GM21515 (cell line): ENCODE data around the gene SRSF3.
"Not testable (repeated sequence)": the region's sequence is repeated elsewhere in the genome, so short reads cannot be mapped to it uniquely, and the experiment has no call there.

Experiments
- ATAC-seq: cut with Tn5 transposase; IDR thresholded peaks from one replicate; pipeline ENCODE4 v1.9.1; 2021; ENCODE audit not compliant: unreplicated experiment

SRSF3 gene

DNA sequence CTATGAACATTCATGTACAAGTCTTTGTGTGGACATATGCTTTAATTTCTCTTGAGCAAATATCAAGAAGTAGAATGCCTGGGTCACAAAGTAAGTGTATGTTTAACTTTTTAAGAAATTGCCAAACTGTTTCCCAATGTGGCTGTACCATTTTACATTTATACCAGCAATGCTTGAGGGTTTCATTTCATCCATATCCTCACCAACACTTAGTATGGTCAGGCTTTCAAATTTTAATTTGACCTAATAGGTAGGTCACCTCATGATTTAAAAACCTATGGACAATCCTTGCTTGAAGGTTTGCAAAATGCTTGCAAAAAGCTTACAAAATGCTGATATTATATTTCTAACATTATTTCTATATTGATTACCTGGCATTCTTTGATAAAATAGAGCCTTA, 19.5 kb upstream of the SRSF3 start:
- no peak for ATAC-seq

DNA sequence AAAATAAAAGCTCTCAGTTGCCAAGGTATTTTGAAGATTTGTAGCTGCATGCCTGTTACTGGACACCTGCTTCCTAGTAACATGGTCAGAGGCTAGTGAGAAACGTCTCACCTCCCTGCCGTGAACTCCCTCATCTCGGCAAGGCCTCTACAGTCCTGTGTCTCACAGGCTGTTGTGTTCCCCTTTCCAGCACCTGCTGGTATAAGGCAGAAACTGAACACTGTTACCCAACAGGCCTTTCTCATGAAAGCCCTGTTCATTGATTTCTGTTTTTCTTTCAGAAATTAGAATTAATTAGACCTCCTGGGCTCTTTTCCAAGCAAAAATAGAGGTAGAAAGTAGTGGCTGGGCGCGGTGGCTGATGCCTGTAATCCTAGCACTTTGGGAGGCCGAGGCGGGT, 17.6 kb upstream of the SRSF3 start:
- no peak for ATAC-seq

DNA sequence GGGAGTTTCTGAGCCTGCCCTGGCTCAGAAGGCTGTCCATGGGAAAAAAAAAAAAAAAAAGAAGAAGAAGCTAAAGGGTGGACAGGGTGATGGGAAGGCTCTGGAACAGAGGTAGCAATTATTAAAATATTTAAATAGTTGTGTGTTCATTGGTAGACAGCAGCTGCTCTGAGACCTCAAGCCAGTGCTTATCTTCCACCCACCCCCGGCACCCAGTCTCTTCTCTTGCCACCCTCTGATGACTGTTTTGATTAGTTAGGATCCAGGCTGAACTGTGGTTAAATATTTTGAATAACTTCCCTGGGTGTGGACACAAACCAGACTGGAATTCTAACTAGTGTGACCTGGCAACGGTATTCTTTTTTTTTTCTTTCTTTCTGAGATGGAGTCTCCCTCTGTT, 16.9 kb upstream of the SRSF3 start:
- ATAC-seq, result no peak

DNA sequence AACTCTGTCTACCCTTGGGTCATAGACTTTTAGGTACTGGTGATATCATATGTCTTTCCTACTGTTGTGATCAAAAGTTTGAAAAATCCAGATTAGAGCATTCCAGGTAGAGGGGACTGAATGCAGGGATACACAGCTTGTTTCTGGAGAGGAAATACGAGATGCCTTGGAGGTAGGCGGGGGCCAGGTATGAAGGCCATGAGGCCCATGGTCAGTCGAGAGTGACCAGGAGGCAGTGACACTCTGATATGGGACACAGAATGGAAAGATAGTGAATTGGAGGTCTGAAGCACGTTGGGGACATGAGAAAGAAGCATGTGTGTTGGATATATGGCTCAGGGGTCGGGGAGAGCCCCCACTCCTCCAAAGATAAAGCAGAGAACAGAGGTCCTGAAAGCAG, 16.1 kb upstream of the SRSF3 start:
- ATAC-seq, result no peak

DNA sequence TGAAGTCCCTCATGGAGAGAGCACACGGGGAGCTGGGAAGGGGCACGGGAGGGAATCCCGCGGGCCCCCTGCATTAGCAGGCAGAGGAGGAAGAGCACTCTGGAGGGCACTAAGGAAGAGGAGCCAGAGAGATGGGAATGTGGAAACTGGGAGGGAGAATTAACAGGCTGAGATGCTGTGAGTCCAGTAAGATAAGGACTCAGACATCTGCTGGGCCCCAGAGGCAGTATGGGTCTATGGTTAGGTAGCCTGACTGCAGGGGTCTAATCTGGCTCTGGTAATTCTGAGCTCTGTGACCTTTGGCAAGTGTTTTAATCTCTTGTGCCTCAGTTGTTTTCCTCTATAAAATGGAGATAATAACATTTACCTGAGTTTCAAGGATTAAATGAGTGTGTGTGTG, 15.7 kb upstream of the SRSF3 start:
- no peak for ATAC-seq

DNA sequence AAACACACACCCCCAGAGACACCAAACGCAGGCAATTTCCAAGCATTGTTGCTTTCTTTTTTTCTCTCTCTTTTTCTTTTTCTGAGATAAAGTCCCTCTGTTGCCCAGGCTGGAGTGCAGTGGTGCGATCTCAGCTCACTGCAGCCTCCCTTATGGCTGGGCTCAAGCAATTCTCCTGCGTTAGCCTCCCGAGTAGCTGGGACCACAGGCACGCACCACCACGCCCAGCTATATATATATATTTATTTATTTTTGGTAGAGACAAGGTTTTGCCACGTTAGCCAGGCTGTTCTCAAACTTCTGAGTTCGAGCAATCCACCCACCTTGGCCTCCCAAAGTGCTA, 14.0 kb upstream of the SRSF3 start:
- ATAC-seq, result no peak

DNA sequence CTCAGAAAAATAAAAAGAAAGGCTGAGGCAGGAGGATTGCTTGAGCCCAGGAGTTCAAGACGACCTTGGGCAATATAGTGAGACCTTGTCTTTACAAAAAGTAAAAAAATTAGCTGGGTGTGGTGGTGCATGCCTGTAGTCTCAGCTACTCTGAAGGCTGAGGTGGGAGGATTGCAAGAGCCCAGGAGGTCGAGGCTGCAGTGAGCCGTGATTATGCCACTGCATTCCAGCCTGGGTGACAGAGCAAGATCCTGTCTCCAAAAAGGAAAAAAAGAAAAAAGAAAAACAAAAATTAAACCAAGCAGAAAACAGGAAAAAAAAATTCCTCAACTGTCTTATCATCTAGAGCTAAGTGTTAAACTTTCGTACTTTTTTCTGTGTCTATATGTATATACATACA, 12.4 kb upstream of the SRSF3 start:
- ATAC-seq, result no peak

DNA sequence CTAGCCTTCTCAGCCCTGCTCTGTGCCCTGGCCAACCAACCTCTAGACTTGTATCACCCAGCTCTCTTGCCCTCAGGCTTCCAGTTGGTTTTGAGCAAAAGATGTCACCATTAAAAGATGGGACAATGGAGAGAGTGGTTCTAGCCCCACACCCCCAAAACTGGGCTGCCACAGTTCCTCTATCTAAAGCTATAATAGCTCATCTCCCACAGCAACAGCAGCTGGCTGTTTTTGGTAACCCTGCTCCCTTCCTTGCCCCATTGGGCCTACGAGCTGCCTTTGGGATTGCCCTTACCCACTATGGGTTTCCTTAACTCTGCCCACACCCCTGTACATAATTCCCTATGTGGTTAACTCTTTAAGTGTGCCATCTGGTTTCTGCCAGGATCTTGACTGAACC, 7.6 kb upstream of the SRSF3 start:
- no peak for ATAC-seq

DNA sequence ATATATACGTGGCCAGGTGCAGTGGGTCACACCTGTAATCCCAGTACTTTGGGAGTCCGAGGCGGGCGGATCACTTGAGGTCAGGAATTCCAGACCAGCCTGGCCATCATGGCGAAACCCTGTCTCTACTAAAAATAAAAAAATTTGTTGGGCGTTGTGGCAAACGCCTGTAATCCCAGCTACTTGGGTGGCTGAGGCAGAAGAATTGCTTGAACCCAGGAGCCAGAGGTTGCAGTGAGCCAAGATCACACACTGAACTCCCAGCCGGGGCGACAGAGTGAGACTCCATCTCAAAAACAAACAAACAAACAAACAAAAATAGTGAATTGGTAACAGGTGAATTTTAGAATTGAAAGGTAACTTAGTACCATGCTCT, 5.1 kb upstream of the SRSF3 start:
- ATAC-seq, result not testable (repeated sequence)

DNA sequence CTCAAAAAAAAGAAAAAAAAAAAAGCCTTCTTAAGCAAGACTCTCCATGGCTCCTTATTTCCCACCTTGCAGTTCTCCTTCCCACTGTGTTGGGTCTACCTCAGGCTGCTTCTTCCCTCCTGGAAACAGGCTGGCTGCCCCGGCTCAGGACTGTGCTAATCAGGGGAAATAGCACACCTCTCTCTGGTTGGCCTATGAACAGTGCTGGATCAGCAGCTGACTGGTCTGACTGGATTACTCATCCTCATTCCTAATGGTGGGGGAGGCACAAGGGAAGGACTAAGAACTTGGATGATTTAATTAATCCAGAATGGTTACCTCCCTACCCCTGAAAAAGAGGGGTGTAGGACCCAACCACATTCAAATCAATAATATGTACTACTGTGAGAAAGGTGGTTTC, 3.9 kb upstream of the SRSF3 start:
- no peak for ATAC-seq

DNA sequence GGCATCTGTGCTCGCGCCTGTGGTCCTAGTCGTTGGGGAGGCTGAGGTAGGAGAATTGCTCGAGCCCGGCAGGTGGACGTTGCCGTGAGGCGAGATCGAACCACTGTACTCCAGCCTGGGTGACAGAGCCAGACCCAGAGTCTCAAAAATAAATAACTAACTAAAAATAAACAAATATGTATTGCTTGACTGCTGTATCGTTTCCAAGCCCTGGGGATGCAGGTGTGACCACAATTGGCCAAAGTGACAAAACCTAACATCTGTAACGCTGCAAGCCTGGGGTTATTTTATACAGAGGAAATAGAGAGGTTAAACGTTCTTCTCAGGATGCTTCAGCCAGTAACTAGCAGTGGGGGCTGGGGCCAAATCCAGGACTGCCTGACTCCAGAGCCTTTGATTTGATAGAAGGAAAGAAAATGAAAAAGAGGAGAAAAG, 1.9 kb upstream of the SRSF3 start:
- peak; percentile 37 for ATAC-seq

DNA sequence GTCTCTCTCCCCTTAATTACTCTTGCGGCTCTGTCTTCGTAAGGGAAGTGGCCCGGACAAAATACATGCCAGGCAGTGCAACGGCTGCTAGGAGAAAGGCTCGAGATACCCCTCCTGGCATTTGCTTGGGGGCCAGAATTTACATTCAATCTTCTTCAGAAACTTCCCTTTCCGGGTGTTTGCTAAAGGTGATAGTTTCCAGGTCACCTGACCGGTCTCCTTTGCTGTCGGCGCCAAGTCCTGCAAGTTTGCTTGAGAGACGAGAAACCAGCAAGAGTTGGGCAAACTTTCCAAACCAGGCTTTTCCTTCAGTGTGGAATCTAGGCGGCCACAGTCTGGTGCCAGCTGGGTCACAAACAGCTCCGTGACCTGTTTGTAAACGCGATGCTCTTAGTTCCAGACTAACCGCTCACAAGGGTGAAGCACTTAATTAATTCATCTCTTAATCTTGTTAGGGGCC, 563 bp upstream of the SRSF3 start:
- peak; percentile 9 for ATAC-seq

DNA sequence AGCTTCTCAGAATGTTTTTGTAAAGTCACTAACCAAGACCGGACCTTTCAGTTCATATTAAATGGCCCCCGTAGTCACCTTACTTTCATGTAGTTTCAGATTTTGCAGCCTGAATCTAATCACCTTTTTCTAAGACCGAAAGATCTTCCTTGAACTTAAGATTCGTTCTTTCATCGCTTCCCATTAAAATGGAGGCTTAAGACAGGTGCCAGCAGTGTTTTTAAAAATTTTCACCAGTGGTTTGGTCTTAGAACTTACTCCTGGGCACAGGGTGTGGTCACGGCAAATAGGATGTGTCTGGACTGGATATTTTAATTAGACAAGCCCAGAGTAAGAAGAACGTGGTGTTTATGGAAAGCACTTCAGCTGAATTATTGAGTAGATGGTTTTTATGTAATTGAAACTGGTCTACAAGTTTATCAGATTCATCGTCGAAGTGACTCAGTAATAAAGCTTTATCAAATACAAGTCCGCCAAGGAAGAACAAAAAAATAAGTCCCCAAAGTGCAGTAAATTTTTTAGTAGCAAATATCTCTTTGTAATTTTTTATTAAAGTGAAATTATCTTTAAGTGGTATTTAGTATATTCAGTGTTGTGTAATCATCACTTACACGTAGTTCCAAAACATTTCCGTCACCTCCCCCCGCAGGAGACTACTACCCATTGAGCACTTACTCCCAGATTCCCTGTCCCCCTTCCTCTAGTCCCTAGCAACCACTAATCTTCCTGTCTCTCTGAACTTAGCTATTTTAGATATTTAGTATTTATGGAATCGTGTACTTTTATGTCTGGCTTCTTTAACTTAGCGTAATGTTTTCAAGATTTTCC, 868 bp downstream of the SRSF3 start:
- ATAC-seq, result no peak

DNA sequence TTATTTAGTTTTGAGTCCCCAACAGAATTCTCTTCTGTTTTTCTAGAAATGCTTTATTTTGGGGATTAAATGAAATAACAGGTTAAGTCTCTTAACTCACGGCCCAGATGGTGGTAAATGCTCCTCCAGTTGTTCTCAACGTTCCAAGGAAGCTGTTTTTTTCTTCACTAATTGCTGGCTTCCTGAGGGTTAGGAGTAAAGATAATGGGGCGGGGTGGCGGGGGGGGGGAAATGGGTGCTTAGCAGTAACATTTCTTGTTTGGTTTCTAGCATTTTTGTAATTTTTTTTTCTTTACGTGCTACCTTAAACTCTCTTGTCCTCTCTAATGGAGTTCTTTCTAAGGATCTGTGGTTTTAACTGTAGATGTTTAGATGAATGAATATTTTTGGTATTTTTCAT, 2.2 kb downstream of the SRSF3 start:
- no peak for ATAC-seq

DNA sequence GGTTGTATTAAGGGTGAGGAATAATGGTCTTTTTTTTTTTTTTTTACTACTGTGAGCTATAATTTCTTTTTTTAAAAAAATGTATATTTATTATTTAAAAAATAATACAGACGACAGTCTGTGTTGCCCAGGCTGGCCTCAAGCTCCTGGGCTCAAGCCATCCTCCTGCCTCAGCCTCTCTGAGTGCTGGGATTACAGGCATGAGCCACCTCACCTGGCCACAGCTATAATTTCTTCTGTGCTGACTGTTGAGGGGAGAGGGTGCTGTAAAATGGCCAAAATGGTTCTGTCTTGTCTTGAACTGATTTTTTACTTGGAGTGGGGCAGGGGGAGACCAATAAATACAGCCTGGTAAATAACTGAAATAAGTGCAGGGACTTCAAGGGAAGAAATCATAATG, 3.6 kb downstream of the SRSF3 start:
- no peak for ATAC-seq

DNA sequence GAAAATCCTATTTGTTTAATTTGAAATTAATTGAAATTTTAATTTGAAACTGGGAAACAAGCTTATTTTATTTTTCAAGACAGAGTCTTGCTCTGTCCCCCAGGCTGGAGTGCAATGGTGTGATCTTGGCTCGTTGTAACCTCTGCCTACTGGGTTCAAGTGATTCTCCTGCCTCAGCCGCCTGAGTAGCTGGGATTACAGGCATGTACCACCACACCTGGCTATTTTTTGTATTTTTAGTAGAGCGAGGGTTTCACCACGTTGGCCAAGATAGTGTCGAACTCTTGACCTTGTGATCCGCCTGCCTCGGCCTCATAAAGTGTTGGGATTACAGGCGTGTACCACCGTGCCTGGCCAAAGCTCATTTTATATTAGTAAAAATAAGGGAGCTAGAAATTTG, 4.2 kb downstream of the SRSF3 start:
- ATAC-seq, result no peak

DNA sequence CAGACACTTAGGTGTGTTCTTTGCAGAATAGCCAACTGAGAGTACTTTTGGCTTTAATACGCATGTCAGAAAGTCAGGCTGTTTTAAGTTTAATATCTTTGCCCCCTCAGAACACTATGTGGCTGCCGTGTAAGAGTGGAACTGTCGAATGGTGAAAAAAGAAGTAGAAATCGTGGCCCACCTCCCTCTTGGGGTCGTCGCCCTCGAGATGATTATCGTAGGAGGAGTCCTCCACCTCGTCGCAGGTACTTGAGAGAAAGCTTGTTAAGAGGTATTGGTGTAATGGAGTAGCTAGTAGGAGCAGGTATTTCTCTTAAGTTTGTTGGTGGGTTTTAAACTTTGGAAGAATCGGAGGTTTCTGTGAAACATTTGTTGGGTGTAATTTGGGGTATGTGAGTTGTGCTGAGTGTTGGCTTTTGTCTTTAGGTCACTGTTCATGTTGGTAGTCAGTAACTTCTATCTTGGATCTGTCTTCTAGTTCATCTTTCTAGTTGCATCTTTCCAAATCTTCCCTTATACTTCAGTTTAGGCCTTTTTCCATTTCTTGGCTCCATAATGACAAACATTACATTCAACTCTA, 4.7 kb downstream of the SRSF3 start:
- ATAC-seq, result no peak

DNA sequence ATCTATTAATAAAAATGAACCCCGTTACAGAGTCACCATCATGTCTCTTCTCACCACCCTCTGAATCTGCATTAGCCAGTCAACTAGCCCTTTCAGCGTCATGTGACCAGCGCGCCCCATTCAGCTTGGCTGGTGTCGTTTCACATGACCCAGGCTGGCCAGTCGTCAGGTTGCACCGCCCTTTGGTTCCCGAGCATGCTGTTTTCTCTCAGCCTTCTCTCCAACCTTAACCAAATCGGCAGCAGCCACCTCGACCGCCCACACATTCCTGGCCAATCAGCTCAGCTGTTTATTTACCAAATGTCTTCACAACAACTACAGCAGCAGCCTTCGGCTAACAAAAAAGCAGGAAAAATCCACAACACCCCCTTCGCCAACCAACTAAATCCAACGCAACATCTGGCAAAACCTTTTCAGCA, 5.6 kb downstream of the SRSF3 start:
- no peak for ATAC-seq

DNA sequence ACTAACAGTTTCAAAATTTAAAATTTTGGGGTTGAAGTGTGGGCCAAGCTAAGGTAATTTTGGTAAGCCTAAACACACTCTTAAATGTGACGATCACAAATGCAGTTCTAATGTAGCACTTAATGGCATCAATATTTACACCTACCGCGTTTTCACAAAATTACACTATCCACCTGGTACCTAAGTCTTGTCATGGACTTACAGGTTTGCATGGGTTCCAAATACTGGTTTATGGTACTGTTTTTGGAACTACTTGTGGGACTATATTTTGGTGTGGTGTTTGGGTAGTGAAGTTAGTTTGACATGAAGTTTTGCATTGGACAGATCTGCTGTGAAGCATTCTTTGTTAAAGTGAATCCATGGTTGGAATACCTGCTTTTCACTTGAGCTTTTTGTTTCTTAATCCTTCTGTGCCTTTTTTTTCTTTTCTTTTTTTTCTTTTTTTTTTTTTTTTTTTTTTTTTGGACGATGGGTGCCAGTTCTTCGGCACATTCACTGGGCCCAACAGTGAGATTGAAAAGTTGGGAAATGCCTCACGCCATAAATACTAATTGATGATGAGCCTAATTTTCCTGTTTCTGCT, 6.5 kb downstream of the SRSF3 start:
- no peak for ATAC-seq

DNA sequence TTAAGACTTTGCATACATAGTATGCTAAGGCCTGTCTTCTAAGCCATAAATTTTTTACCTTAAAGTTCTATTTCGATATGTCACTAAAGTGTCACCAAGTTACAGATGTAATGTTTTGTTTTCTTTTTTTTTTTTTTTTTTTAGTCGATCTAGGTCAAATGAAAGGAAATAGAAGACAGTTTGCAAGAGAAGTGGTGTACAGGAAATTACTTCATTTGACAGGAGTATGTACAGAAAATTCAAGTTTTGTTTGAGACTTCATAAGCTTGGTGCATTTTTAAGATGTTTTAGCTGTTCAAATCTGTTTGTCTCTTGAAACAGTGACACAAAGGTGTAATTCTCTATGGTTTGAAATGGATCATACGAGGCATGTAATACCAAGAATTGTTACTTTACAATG, 7.7 kb downstream of the SRSF3 start:
- not testable (repeated sequence) for ATAC-seq

DNA sequence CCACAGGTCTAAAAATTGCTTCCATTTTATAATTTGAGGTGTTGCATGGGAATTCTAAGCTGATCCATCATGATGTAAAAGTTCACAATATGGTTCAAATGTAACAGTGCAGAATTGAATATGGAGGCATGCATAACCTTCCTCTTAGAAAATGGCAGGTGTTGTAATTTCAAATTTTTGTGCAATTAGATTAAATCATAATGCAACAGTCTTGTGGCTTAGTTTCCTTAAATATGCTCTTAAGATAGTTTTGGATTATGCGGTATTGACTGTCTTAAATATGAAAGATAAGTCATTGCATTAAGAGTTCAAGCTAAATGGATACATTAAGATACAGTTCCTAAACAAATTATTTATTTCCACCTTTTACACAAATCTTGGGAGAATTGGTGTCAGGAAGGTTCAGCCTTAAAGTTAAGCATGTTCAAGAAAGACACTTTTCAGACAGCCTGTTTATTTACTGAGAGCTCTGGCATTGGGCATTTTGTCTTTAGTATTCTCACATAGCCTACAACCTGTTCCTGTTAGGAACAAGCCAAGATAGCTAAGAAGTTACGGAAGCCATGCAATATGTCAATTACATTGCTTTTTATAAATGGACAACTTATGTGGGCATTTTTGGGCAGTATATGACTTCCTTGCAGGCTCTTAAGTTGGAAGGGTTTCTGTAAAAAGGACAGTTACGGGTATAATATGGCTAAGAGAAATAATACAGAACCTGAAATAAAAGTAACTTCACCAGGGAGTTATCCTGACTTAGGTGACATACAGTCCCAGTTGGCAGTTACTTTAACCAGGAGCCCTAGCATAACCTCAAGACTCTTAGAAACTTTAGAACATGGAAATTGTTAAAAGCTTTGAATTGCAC, 9.3 kb downstream of the SRSF3 start:
- ATAC-seq, result no peak
